Prostate gland (tissue), 2 donors: ENCODE measurements around the gene R3HCC1L.

ENCODE experiments used
- POLR2A ChIP-seq: fragments of 450-650 bp; IDR thresholded peaks from one replicate; pipeline ENCODE4 v1.6.1; 2016; ENCODE audit warnings: antibody characterized with exemption, mild to moderate bottlenecking
- POLR2AphosphoS5 ChIP-seq: sonication (generic); formaldehyde crosslinking; IDR thresholded peaks from one replicate; pipeline ENCODE4 v1.6.1; 2017; ENCODE audit warnings: antibody characterized with exemption
- TF ChIP-seq, protein P1 (sequence below), 4 experiments: fragments of 200-600 bp in 2 of 4; fragments of 450-650 bp in 2 of 4; sonication (generic) in 2 of 4; IDR thresholded peaks; 1 replicate in 3 of 4; 2 replicates in 1 of 4; pipeline ENCODE4 v1.5.1; 2016 to 2019; ENCODE audit warnings: antibody characterized with exemption in 4 of 4, mild to moderate bottlenecking in 2 of 4, moderate library complexity in 2 of 4

GRCh38 chr10:98238391-98238790 lies 103.9 kb downstream of the R3HCC1L start:
- TF ChIP-seq, protein P1, sequence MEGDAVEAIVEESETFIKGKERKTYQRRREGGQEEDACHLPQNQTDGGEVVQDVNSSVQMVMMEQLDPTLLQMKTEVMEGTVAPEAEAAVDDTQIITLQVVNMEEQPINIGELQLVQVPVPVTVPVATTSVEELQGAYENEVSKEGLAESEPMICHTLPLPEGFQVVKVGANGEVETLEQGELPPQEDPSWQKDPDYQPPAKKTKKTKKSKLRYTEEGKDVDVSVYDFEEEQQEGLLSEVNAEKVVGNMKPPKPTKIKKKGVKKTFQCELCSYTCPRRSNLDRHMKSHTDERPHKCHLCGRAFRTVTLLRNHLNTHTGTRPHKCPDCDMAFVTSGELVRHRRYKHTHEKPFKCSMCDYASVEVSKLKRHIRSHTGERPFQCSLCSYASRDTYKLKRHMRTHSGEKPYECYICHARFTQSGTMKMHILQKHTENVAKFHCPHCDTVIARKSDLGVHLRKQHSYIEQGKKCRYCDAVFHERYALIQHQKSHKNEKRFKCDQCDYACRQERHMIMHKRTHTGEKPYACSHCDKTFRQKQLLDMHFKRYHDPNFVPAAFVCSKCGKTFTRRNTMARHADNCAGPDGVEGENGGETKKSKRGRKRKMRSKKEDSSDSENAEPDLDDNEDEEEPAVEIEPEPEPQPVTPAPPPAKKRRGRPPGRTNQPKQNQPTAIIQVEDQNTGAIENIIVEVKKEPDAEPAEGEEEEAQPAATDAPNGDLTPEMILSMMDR (IDR thresholded peaks at IDR 0.05) = no peak
- TF ChIP-seq POLR2AphosphoS5 = no peak
- no peak for TF ChIP-seq POLR2A
